OCI-LY7 (cell line): ENCODE measurements around the gene FGD4.

Source experiments
- CTCF ChIP-seq: fragments of 200-600 bp; sonication (generic); conservative IDR thresholded peaks from 2 replicates; pipeline ENCODE4 v1.5.1; 2014; ENCODE audit warnings: mild to moderate bottlenecking, antibody characterized with exemption, low read length, moderate library complexity, mixed read lengths
- EZH2phosphoT487 ChIP-seq: fragments of 200-600 bp; sonication (generic); IDR thresholded peaks from 2 replicates; pipeline ENCODE4 v1.6.1; 2018; ENCODE audit warnings: low read depth, borderline replicate concordance, mild to moderate bottlenecking, mixed run types, antibody characterized with exemption, low read length, moderate library complexity, mixed read lengths

DNA sequence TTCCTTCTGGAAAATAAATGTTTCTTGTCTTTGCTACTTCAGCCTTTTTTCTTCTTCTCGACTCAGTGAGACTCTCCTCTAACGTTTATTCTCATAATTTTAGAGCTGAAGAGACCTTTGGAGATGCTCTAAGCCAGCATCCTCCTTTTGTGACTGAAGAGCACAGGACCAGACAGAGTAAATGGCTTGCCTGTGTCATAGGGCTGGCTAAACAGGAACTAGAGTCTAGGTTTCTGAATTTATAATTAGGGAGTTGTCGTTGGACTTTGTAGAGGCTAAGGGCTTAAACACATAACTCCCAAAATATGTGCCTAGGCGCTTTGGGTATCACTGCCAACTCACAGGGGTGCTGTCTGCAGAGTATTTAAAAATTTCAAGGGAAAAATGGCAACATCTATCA, 98.5 kb downstream of the FGD4 start:
- no peak for TF ChIP-seq CTCF
- no peak for TF ChIP-seq EZH2phosphoT487
